K562 (cell line): ENCODE results near the gene LPCAT1. TPM values are rescaled to one million over a fixed set of nuclear protein-coding genes. Genes with fewer than 3 reads are reported as not detected.

Experiments
- ATAC-seq: fragments of 200-7000 bp; cut with Tn5 transposase; 3 replicates; pipeline ENCODE4 v1.9.1; 2020; ENCODE audit warnings: moderate library complexity
- BruUV-seq: library from RNA; stranded (reverse); fragments of 400-500 nt; replicated peaks from 2 replicates; lab custom pipeline; 2021; lab: Mats Ljungman, UMichigan
- CTCF ChIA-PET: fragments of 300-600 bp; formaldehyde crosslinking; extraction: SDS; loops from one replicate; lab custom pipeline; 2021; ENCODE audit warnings: low intra/inter-chr PET ratio; lab: Yijun Ruan, JAX
- POLR2A ChIA-PET: fragments of 300-600, 350-650 bp; sonication (Branson Sonifier 250); formaldehyde crosslinking; extraction: SDS; loops from one replicate; lab custom pipeline; 2021; ENCODE audit warnings: antibody characterized with exemption, inconsistent platforms; lab: Yijun Ruan, JAX
- DNase-seq, 4 experiments: peaks; one replicate each; pipeline versions ENCODE4 v3.0.0 to v3.0.0-alpha.2; 2011 to 2018; ENCODE audit warnings: low spot score in 3 of 4, mixed read lengths in 3 of 4; ENCODE audit errors: extremely low read depth in 1 of 4
- FAIRE-seq: peaks from 2 replicates; lab custom pipeline; 2011; peaks lifted over from hg19 to GRCh38; lab: Jason Lieb, UNC
- H2AFZ ChIP-seq: 2 replicates; pipeline ENCODE4 v1.6.0; 2011; ENCODE audit warnings: low read depth, low read length, control low read depth, inconsistent platforms
- H3K27ac ChIP-seq: fragments of 200-600 bp; 3 replicates; pipeline ENCODE4 v1.8.0; 2011; ENCODE audit warnings: low read depth, mild to moderate bottlenecking, control low read depth, inconsistent platforms, low read length, moderate library complexity, mixed read lengths; ENCODE audit errors: extremely low read depth
- H3K27me3 ChIP-seq, 2 experiments: fragments of 300-600 bp in 1 of 2; 2 replicates in 1 of 2; 3 replicates in 1 of 2; pipeline versions ENCODE4 v1.6.0 to v1.8.0; 2011; ENCODE audit warnings: inconsistent platforms in 2 of 2, low read length in 2 of 2, mild to moderate bottlenecking in 1 of 2, mixed read lengths in 1 of 2, moderate library complexity in 1 of 2; ENCODE audit not compliant: control insufficient read depth in 2 of 2, insufficient read depth in 2 of 2
- H3K36me3 ChIP-seq: fragments of 300-600 bp; 3 replicates; pipeline ENCODE4 v1.8.0; 2011; ENCODE audit warnings: mild to moderate bottlenecking, low read length, inconsistent platforms; ENCODE audit not compliant: control insufficient read depth, insufficient read depth
- H3K4me1 ChIP-seq, 2 experiments: fragments of 200-600 bp in 1 of 2; replicated peaks in 1 of 2; 2 replicates in 1 of 2; 3 replicates in 1 of 2; pipeline versions ENCODE4 v1.5.1 to v1.8.0; 2011; ENCODE audit warnings: inconsistent platforms in 2 of 2, low read length in 2 of 2, mild to moderate bottlenecking in 1 of 2, mixed read lengths in 1 of 2, moderate library complexity in 1 of 2; ENCODE audit not compliant: control insufficient read depth in 2 of 2, insufficient read depth in 2 of 2
- H3K4me2 ChIP-seq: 2 replicates; pipeline ENCODE4 v1.6.1; 2011; ENCODE audit warnings: low read length, control low read depth, inconsistent platforms, mixed read lengths; ENCODE audit not compliant: insufficient read depth
- H3K4me3 ChIP-seq: fragments of 200-600 bp; sonication (generic), shearing (Covaris generic); 2 replicates; pipeline ENCODE4 v1.5.1; 2016; ENCODE audit warnings: control low read depth, inconsistent platforms
- H3K79me2 ChIP-seq: fragments of 200-600 bp; 3 replicates; pipeline ENCODE4 v1.8.0; 2011; ENCODE audit warnings: low read length, inconsistent platforms; ENCODE audit not compliant: control insufficient read depth, insufficient read depth
- H3K9ac ChIP-seq, 2 experiments: 2 replicates each; pipeline versions ENCODE4 v1.6.0 to v1.6.1; 2011; ENCODE audit warnings: low read depth in 2 of 2, low read length in 2 of 2, control low read depth in 1 of 2, inconsistent platforms in 1 of 2, mild to moderate bottlenecking in 1 of 2, mixed read lengths in 1 of 2; ENCODE audit not compliant: insufficient read depth in 1 of 2
- H3K9me1 ChIP-seq: one replicate; pipeline ENCODE4 v1.6.0; 2011; ENCODE audit warnings: inconsistent platforms, mild to moderate bottlenecking, low read length, moderate library complexity; ENCODE audit not compliant: control insufficient read depth, insufficient read depth
- H3K9me3 ChIP-seq: replicated peaks from 2 replicates; pipeline ENCODE4 v1.5.1; 2011; ENCODE audit warnings: low read depth, low read length, inconsistent platforms; ENCODE audit not compliant: control insufficient read depth, insufficient read depth
- H4K20me1 ChIP-seq: replicated peaks from 2 replicates; pipeline ENCODE4 v1.6.1; 2011; ENCODE audit warnings: low read length, inconsistent platforms, mixed read lengths; ENCODE audit not compliant: control insufficient read depth, insufficient read depth
- BRD9 ChIP-seq: fragments of 450-650 bp; IDR thresholded peaks from 2 replicates; pipeline ENCODE4 v1.6.1; 2018; ENCODE audit warnings: low read depth; ENCODE audit not compliant: partially characterized antibody
- MEF2A ChIP-seq: IDR thresholded peaks from 2 replicates; pipeline ENCODE4 v1.6.1; 2011; ENCODE audit warnings: low read depth, mild to moderate bottlenecking, low read length, moderate library complexity; ENCODE audit not compliant: control insufficient read depth
- ZNF263 ChIP-seq: sonication (generic); formaldehyde crosslinking; IDR thresholded peaks from 2 replicates; pipeline ENCODE4 v1.8.0; 2022; ENCODE audit warnings: mild to moderate bottlenecking, missing genetic modification reagents, borderline replicate concordance
- ZNF41 ChIP-seq: fragments of 250-450 bp; sonication (Bioruptor Pico); conservative IDR thresholded peaks from 2 replicates; pipeline ENCODE4 v1.4.0; 2020; ENCODE audit warnings: mild to moderate bottlenecking
- WGBS: fragments of 100-300 bp; shearing (Covaris generic); methylation state at CpG from one replicate; pipeline ENCODE4 v1.1.6; 2016; ENCODE audit warnings: low coverage, mixed read lengths; ENCODE audit not compliant: insufficient coverage; ENCODE audit errors: missing lambda C conversion rate; 5-methylcytosine and 5-hydroxymethylcytosine counted together
- in situ Hi-C: fragments of 300-500 bp; cut with MboI; formaldehyde crosslinking; loops from 4 replicates; pipeline ENCODE4 v1.15.0; 2018; ENCODE audit warnings: inconsistent platforms, mixed read lengths
- intact Hi-C: fragments of 100-400 bp; cut with micrococcal nuclease; formaldehyde crosslinking; loops from 2 replicates; pipeline ENCODE4 v1.14.2; 2022
- polyA plus RNA-seq, 8 experiments: library from polyadenylated mRNA; depleted of rRNA in 4 of 8; stranded (reverse) in 5 of 8; unstranded in 3 of 8; fragments of >200 nt; fragmentation: Nextera tagmentation in 2 of 8; fragmentation: Illumina TruSeq in 1 of 8; extraction: Ambion mirVana in 2 of 8; extraction: Trizol in 1 of 8; gene quantifications; 2 replicates each; pipeline versions ENCODE4 v1.2.1 to v1.2.3, GENCODE V29; 2011 to 2014; ENCODE audit warnings: inconsistent platforms in 1 of 8, missing spikeins in 1 of 8
- total RNA-seq, 7 experiments: library from RNA; depleted of rRNA in 6 of 7; stranded (reverse); fragments of >200 nt in 6 of 7; fragmentation: Illumina TruSeq in 2 of 7; extraction: Trizol in 2 of 7; gene quantifications; 2 replicates each; pipeline versions ENCODE4 v1.2.1 to v1.2.3, GENCODE V29; 2011 to 2021; ENCODE audit warnings: low replicate concordance in 1 of 7
- TF ChIP-seq, protein P1 (sequence below): fragments of 450-650 bp; IDR thresholded peaks from 2 replicates; pipeline ENCODE4 v1.6.1; 2017; ENCODE audit warnings: antibody characterized with exemption
- TF ChIP-seq, protein P2 (sequence below): fragments of 250-450 bp; sonication (Bioruptor Pico); IDR thresholded peaks from 2 replicates; pipeline ENCODE4 v1.5.0; 2022; ENCODE audit warnings: mild to moderate bottlenecking
- TF ChIP-seq, protein P3 (sequence below): fragments of 250-450 bp; sonication (Bioruptor Pico); IDR thresholded peaks from 2 replicates; pipeline ENCODE4 v1.5.0; 2020; ENCODE audit warnings: mild to moderate bottlenecking, borderline replicate concordance

The LPCAT1 gene
- total and polyA plus RNA-seq, 9 of the 15 experiments (the other 6 are each of a cell fraction or from before 2014, with no cell fraction given): 0.14 to 18.4 (median 13.9) TPM

DNA sequence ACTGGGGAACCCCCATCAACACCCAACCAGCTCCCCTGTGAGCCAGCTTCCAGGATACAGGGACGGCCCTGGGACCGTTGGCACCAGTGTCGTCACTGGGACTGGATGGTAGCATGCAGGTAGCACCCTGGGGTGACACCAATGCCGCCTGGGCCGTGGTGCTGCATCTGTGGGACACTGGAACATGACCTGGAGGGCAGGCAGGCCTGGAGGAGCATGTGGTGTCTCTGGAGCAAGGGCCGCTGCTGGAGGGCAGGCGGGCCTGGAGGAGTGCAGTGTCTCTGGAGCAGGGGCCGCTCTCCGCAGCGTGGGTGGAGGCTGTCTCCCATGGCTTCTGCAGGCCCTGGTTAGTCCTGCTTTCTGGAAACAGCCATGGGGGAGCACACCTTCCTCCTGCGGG is 13.1 kb downstream of the LPCAT1 start:
- Histone ChIP-seq H3K4me2 (no peak overlapping the region), H3K79me2 (peaks cover under 1% of the 10 kb centered on the region; the same call in 1 of the 3 replicates), H3K36me3 (no peaks in the 10 kb centered on the region; the same call in 2 of the 3 replicates), H3K4me3 (no peak overlapping the region)
- WGBS: 77% methylated on average over 11 of the region's 11 CpGs
- intact Hi-C loops: no loop called here
- TF ChIP-seq, protein P1, sequence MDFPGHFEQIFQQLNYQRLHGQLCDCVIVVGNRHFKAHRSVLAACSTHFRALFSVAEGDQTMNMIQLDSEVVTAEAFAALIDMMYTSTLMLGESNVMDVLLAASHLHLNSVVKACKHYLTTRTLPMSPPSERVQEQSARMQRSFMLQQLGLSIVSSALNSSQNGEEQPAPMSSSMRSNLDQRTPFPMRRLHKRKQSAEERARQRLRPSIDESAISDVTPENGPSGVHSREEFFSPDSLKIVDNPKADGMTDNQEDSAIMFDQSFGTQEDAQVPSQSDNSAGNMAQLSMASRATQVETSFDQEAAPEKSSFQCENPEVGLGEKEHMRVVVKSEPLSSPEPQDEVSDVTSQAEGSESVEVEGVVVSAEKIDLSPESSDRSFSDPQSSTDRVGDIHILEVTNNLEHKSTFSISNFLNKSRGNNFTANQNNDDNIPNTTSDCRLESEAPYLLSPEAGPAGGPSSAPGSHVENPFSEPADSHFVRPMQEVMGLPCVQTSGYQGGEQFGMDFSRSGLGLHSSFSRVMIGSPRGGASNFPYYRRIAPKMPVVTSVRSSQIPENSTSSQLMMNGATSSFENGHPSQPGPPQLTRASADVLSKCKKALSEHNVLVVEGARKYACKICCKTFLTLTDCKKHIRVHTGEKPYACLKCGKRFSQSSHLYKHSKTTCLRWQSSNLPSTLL: no peak
- TF ChIP-seq, protein P2, sequence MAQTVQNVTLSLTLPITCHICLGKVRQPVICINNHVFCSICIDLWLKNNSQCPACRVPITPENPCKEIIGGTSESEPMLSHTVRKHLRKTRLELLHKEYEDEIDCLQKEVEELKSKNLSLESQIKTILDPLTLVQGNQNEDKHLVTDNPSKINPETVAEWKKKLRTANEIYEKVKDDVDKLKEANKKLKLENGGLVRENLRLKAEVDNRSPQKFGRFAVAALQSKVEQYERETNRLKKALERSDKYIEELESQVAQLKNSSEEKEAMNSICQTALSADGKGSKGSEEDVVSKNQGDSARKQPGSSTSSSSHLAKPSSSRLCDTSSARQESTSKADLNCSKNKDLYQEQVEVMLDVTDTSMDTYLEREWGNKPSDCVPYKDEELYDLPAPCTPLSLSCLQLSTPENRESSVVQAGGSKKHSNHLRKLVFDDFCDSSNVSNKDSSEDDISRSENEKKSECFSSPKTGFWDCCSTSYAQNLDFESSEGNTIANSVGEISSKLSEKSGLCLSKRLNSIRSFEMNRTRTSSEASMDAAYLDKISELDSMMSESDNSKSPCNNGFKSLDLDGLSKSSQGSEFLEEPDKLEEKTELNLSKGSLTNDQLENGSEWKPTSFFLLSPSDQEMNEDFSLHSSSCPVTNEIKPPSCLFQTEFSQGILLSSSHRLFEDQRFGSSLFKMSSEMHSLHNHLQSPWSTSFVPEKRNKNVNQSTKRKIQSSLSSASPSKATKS (CRISPR knock-in tag): no peak
- no peak for TF ChIP-seq ZNF41 (CRISPR knock-in tag)
- TF ChIP-seq, protein P3, sequence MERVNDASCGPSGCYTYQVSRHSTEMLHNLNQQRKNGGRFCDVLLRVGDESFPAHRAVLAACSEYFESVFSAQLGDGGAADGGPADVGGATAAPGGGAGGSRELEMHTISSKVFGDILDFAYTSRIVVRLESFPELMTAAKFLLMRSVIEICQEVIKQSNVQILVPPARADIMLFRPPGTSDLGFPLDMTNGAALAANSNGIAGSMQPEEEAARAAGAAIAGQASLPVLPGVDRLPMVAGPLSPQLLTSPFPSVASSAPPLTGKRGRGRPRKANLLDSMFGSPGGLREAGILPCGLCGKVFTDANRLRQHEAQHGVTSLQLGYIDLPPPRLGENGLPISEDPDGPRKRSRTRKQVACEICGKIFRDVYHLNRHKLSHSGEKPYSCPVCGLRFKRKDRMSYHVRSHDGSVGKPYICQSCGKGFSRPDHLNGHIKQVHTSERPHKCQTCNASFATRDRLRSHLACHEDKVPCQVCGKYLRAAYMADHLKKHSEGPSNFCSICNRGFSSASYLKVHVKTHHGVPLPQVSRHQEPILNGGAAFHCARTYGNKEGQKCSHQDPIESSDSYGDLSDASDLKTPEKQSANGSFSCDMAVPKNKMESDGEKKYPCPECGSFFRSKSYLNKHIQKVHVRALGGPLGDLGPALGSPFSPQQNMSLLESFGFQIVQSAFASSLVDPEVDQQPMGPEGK (CRISPR knock-in tag): no peak
- TF ChIP-seq BRD9: no peak
- no peak for TF ChIP-seq ZNF263 (CRISPR knock-in tag)
- no peak for TF ChIP-seq MEF2A
- TF ChIP-seq, all 486 proteins: peak for 0
- H3K4me1 ChIP-seq: peaks cover 0 to 58% of the 10 kb centered on the region in 2 experiments; a peak in 4 of 5 replicates
- no peaks in the 10 kb centered on the region for H3K9me3 ChIP-seq
- FAIRE-seq (no peak), ATAC-seq (no peak), DNase-seq (no peak)
- no peak overlapping the region for H3K27ac ChIP-seq
- H3K27me3 ChIP-seq: no peaks in the 10 kb centered on the region
- no TSS peak for BruUV-seq
- ChIA-PET POLR2A (no interaction called here), CTCF (interaction anchor here (0.6 kb wide), 1 partner anchor 135 kb away, joined by 3 read pairs; no protein-coding TSS in a partner anchor)
- peak overlapping the region in 1 of 2 experiments; percentile 17; a peak in 1 of 4 replicates for H3K9ac ChIP-seq
- in situ Hi-C loops: no loop called here
- peaks cover 49% of the 10 kb centered on the region for H4K20me1 ChIP-seq
- no peak overlapping the region for H2AFZ ChIP-seq
- H3K9me1 ChIP-seq: peaks cover 6% of the 10 kb centered on the region
